ENCODE data around the gene KIAA1191.
"Not testable (repeated sequence)": the region's sequence is repeated elsewhere in the genome, so short reads cannot be mapped to it uniquely, and the experiment has no call there.

KIAA1191 gene

GRCh38 chr5:176362233-176362490 is 598 bp upstream of the KIAA1191 start:
- DNase-seq: no peak

- no peak for DNase-seq
Measured at GRCh38 chr5:176360894-176361436, 599 bp downstream of the KIAA1191 start.

GRCh38 chr5:176359658-176360057 is 1.9 kb downstream of the KIAA1191 start:
- no peak for DNase-seq

- no peak for DNase-seq
Measured at GRCh38 chr5:176356179-176356566, 5.4 kb downstream of the KIAA1191 start.

GRCh38 chr5:176355400-176356178 is 6.0 kb downstream of the KIAA1191 start:
- DNase-seq: no peak

GRCh38 chr5:176353533-176353932 is 8.0 kb downstream of the KIAA1191 start:
- no peak for DNase-seq

GRCh38 chr5:176352116-176352878 is 9.3 kb downstream of the KIAA1191 start:
- DNase-seq: no peak

- no peak for DNase-seq
Measured at GRCh38 chr5:176350416-176350815, 11.1 kb downstream of the KIAA1191 start.

- no peak for DNase-seq
Measured at GRCh38 chr5:176342766-176343458, 18.7 kb downstream of the KIAA1191 start.

GRCh38 chr5:176342158-176342483 is 19.4 kb downstream of the KIAA1191 start:
- DNase-seq: no peak

GRCh38 chr5:176341325-176342157 is 20.0 kb downstream of the KIAA1191 start:
- DNase-seq: no peak

GRCh38 chr5:176339304-176339703 is 22.3 kb downstream of the KIAA1191 start:
- DNase-seq: no peak

GRCh38 chr5:176337913-176338312 is 23.7 kb downstream of the KIAA1191 start:
- DNase-seq: no peak

- DNase-seq: no peak
Measured at GRCh38 chr5:176334031-176334770, 27.4 kb downstream of the KIAA1191 start.

GRCh38 chr5:176320577-176320976 is 41.0 kb downstream of the KIAA1191 start:
- no peak for DNase-seq

GRCh38 chr5:176319827-176320554 is 41.6 kb downstream of the KIAA1191 start:
- DNase-seq: no peak

GRCh38 chr5:176317534-176318374 is 43.8 kb downstream of the KIAA1191 start:
- no peak for DNase-seq

- not testable (repeated sequence) for DNase-seq
Measured at GRCh38 chr5:176305356-176305755, 56.2 kb downstream of the KIAA1191 start.
